Osteoblast (primary cell): ENCODE data around the gene CDKN3. TPM values are rescaled to one million over a fixed set of nuclear protein-coding genes. Genes with fewer than 3 reads are reported as not detected.
"Not testable (repeated sequence)": the region's sequence is repeated elsewhere in the genome, so short reads cannot be mapped to it uniquely, and the experiment has no call there.

ENCODE experiments used
- DNase-seq: peaks from one replicate; pipeline ENCODE4 v3.0.0; 2011; ENCODE audit warnings: low spot score, mixed read lengths; ENCODE audit not compliant: insufficient read length; ENCODE audit errors: missing footprints
- H2AFZ ChIP-seq: 2 replicates; pipeline ENCODE4 v1.6.0; 2011; ENCODE audit warnings: mild to moderate bottlenecking, low read length
- H3K27ac ChIP-seq: 2 replicates; pipeline ENCODE4 v1.5.1; 2011; ENCODE audit warnings: mild to moderate bottlenecking, low read depth, low read length, moderate library complexity
- H3K27me3 ChIP-seq: 2 replicates; pipeline ENCODE4 v1.6.0; 2012; ENCODE audit warnings: mild to moderate bottlenecking, control low read depth, inconsistent platforms, low read length, moderate library complexity; ENCODE audit not compliant: insufficient read depth
- H3K36me3 ChIP-seq: 2 replicates; pipeline ENCODE4 v1.5.1; 2011; ENCODE audit warnings: mild to moderate bottlenecking, low read length, control low read depth, moderate library complexity; ENCODE audit not compliant: insufficient read depth
- H3K4me1 ChIP-seq: 2 replicates; pipeline ENCODE4 v1.5.1; 2011; ENCODE audit warnings: mild to moderate bottlenecking, low read length, control low read depth, moderate library complexity; ENCODE audit not compliant: insufficient read depth
- H3K4me2 ChIP-seq: 2 replicates; pipeline ENCODE4 v1.6.0; 2011; ENCODE audit warnings: mild to moderate bottlenecking, low read length; ENCODE audit not compliant: insufficient read depth
- H3K4me3 ChIP-seq: fragments of 200-600 bp; sonication (generic); 3 replicates; pipeline ENCODE4 v1.5.1; 2012; ENCODE audit warnings: mild to moderate bottlenecking, low read length, inconsistent platforms; ENCODE audit not compliant: insufficient read depth
- H3K79me2 ChIP-seq: 2 replicates; pipeline ENCODE4 v1.6.0; 2012; ENCODE audit warnings: mild to moderate bottlenecking, low read length, control low read depth, inconsistent platforms; ENCODE audit not compliant: insufficient read depth
- H3K9me3 ChIP-seq: 2 replicates; pipeline ENCODE4 v1.5.1; 2011; ENCODE audit warnings: low read depth, low read length, control low read depth
- H4K20me1 ChIP-seq: 2 replicates; pipeline ENCODE4 v1.6.0; 2012; ENCODE audit warnings: mild to moderate bottlenecking, low read length, control low read depth; ENCODE audit not compliant: insufficient read depth
- CTCF ChIP-seq: IDR thresholded peaks from 2 replicates; pipeline ENCODE4 v1.5.1; 2011; ENCODE audit warnings: mild to moderate bottlenecking, low read depth, low read length, moderate library complexity; ENCODE audit errors: extremely low read depth
- total RNA-seq: library from RNA; depleted of rRNA; stranded (reverse); fragments of >200 nt; gene quantifications from 2 replicates; pipeline ENCODE4 v1.2.3, GENCODE V29; 2012

CDKN3 gene
- total RNA-seq, 1 donor = 7.6 TPM

- Histone ChIP-seq H3K27me3 (peaks cover 20% of the 10 kb centered on the region), H3K27ac (no peak overlapping the region), H3K4me1 (peaks cover 2% of the 10 kb centered on the region), H3K79me2 (no peaks in the 10 kb centered on the region), H4K20me1 (no peaks in the 10 kb centered on the region), H3K9me3 (no peaks in the 10 kb centered on the region), H3K4me2 (no peak overlapping the region), H3K36me3 (no peaks in the 10 kb centered on the region), H3K4me3 (no peak overlapping the region), H2AFZ (no peak overlapping the region)
- TF ChIP-seq CTCF = no peak
- DNase-seq = no peak
These were observed 11.3 kb upstream of the CDKN3 start for GRCh38 chr14:54385556-54385955.

GRCh38 chr14:54387328-54387727 lies 9.5 kb upstream of the CDKN3 start:
- Histone ChIP-seq H3K27me3 (peaks cover 23% of the 10 kb centered on the region), H3K27ac (no peak overlapping the region), H3K79me2 (no peaks in the 10 kb centered on the region), H2AFZ (no peak overlapping the region), H3K9me3 (no peaks in the 10 kb centered on the region), H3K4me1 (peaks cover 2% of the 10 kb centered on the region), H3K4me3 (no peak overlapping the region), H3K4me2 (no peak overlapping the region), H3K36me3 (no peaks in the 10 kb centered on the region), H4K20me1 (no peaks in the 10 kb centered on the region)
- no peak for TF ChIP-seq CTCF
- DNase-seq = no peak

GRCh38 chr14:54392131-54392859 lies 4.5 kb upstream of the CDKN3 start:
- Histone ChIP-seq H3K4me1 (peaks cover 2% of the 10 kb centered on the region), H3K27ac (no peak overlapping the region), H3K4me2 (no peak overlapping the region), H3K36me3 (no peaks in the 10 kb centered on the region), H3K79me2 (peaks cover 4% of the 10 kb centered on the region), H3K27me3 (peaks cover 4% of the 10 kb centered on the region), H4K20me1 (no peaks in the 10 kb centered on the region), H2AFZ (no peak overlapping the region), H3K9me3 (no peaks in the 10 kb centered on the region), H3K4me3 (no peak overlapping the region)
- DNase-seq = no peak
- no peak for TF ChIP-seq CTCF

GRCh38 chr14:54392986-54393884 lies 3.6 kb upstream of the CDKN3 start:
- H3K27ac ChIP-seq, H3K27me3 ChIP-seq, H4K20me1 ChIP-seq, H3K4me2 ChIP-seq, H2AFZ ChIP-seq, DNase-seq, H3K4me3 ChIP-seq, H3K9me3 ChIP-seq, H3K36me3 ChIP-seq: not testable (repeated sequence)
- peaks cover 14% of the 10 kb centered on the region for H3K79me2 ChIP-seq
- peaks cover 11% of the 10 kb centered on the region for H3K4me1 ChIP-seq
